CD4-positive, alpha-beta memory T cell (primary cell): ENCODE data around the gene MT1B. TPM values are rescaled to one million over a fixed set of nuclear protein-coding genes. Genes with fewer than 3 reads are reported as not detected.
A peak's percentile ranks its signal among the peaks of the same experiment; 100 is the strongest.

Experiments
- CTCF ChIA-PET: fragments of 350-600 bp; sonication (Branson Sonifier 250); formaldehyde crosslinking; loops from one replicate; lab custom pipeline; 2021; ENCODE audit warnings: inconsistent platforms; ENCODE audit not compliant: partially characterized antibody; lab: Charles Lee
- POLR2A ChIA-PET: fragments of 350-600 bp; sonication (Branson Sonifier 250); formaldehyde crosslinking; loops from one replicate; lab custom pipeline; 2021; ENCODE audit not compliant: partially characterized antibody; lab: Charles Lee
- DNase-seq, 5 donors: peaks; one replicate each; pipeline versions ENCODE4 v3.0.0 to v3.0.0-alpha.2; 2020 to 2022; ENCODE audit warnings: mixed read lengths in 1 of 5
- H3K27ac ChIP-seq: one replicate; pipeline ENCODE4 v1.7.0; 2013; ENCODE audit warnings: low read depth, low read length
- H3K27me3 ChIP-seq: 2 replicates; pipeline ENCODE4 v1.7.0; 2013; ENCODE audit warnings: mild to moderate bottlenecking, low read length, moderate library complexity; ENCODE audit not compliant: insufficient read depth
- H3K36me3 ChIP-seq: 2 replicates; pipeline ENCODE4 v1.7.0; 2013; ENCODE audit warnings: mild to moderate bottlenecking, low read length, moderate library complexity; ENCODE audit not compliant: insufficient read depth
- H3K4me1 ChIP-seq: 2 replicates; pipeline ENCODE4 v1.7.0; 2013; ENCODE audit warnings: mild to moderate bottlenecking, low read length, moderate library complexity; ENCODE audit not compliant: insufficient read depth
- H3K4me3 ChIP-seq, 2 donors: one replicate each; pipeline ENCODE4 v1.7.0; 2013; ENCODE audit warnings: low read length in 2 of 2, mild to moderate bottlenecking in 1 of 2
- H3K9me3 ChIP-seq, 2 donors: one replicate each; pipeline ENCODE4 v1.7.0; 2013; ENCODE audit warnings: low read length in 2 of 2, control low read depth in 1 of 2; ENCODE audit not compliant: control insufficient read depth in 1 of 2
- H3K27ac Mint-ChIP-seq, 7 donors: one replicate each; pipeline ENCODE4 v1.8.0; 2020 to 2021; ENCODE audit warnings: mixed read lengths in 7 of 7, mild to moderate bottlenecking in 6 of 7, inconsistent platforms in 3 of 7, moderate library complexity in 3 of 7
- H3K27me3 Mint-ChIP-seq, 2 donors: one replicate each; pipeline ENCODE4 v1.8.0; 2020 to 2021; ENCODE audit warnings: mixed read lengths in 2 of 2
- H3K36me3 Mint-ChIP-seq, 2 donors: one replicate each; pipeline ENCODE4 v1.8.0; 2020 to 2021; ENCODE audit warnings: mixed read lengths in 2 of 2, inconsistent platforms in 1 of 2, mild to moderate bottlenecking in 1 of 2
- H3K4me1 Mint-ChIP-seq, 4 donors: one replicate each; pipeline ENCODE4 v1.8.0; 2020 to 2021; ENCODE audit warnings: mixed read lengths in 4 of 4, mild to moderate bottlenecking in 1 of 4
- H3K4me3 Mint-ChIP-seq, 8 donors: one replicate each; pipeline ENCODE4 v1.8.0; 2020 to 2021; ENCODE audit warnings: mixed read lengths in 8 of 8, mild to moderate bottlenecking in 7 of 8, moderate library complexity in 6 of 8, inconsistent platforms in 3 of 8
- H3K9me3 Mint-ChIP-seq, 8 donors: one replicate each; pipeline ENCODE4 v1.8.0; 2020 to 2021; ENCODE audit warnings: mixed read lengths in 8 of 8, mild to moderate bottlenecking in 5 of 8, inconsistent platforms in 3 of 8, moderate library complexity in 1 of 8
- intact Hi-C: fragments of 100-400 bp; cut with micrococcal nuclease; formaldehyde crosslinking; loops from one replicate; pipeline ENCODE4 v1.15.1; 2023
- polyA plus RNA-seq, 2 donors: library from polyadenylated mRNA; unstranded; fragments of 300-500 nt; fragmentation: Illumina TruSeq; gene quantifications; one replicate each; pipeline ENCODE4 v1.2.3, GENCODE V29; 2021
- total RNA-seq, 2 experiments: library from RNA; stranded (reverse); gene quantifications; one replicate each; pipeline ENCODE4 v1.2.3, GENCODE V29; 2021

Gene MT1B
- total and polyA plus RNA-seq, 4 experiments from 2014 or later: not detected

DNA sequence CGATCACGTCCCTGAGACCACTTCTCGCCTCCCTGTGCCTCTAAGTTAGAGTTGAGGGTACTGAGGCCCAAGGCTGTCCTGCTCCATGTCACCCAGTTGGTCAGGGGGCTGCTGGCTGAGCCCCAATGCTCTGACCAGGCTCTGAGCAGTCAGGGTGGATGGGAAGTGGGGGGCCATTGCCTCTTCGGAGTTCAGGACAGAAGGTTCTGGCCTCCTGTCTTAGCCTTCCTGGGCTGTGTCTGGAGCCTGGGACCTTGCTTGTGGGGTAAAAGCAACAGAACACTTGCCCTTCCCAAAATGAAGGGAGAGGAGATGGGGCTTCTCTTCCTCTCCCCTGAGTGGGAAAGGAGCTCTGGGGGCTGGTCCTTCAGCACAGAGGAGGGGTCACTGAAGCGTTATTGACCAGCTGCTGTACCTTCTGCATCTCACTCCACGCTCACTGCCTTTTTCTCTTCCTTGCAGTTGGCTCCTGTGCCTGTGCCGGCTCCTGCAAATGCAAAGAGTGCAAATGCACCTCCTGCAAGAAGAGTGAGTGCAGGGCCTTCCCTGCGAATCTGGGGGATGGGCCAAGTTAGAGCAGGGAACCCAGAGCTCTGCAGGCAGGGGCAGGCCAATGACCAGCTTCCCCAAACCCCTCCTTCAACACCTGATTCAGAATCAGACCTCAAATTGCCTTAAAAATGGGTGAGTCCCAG lies 31.2 kb downstream of the MT1B start:
- Histone ChIP-seq H3K27ac (peak overlapping the region; percentile 74), H3K4me3 (peak overlapping the region; percentile 64 to 79), H3K9me3 (no peaks in the 10 kb centered on the region), H3K4me1 (peaks cover 22% of the 10 kb centered on the region), H3K27me3 (no peaks in the 10 kb centered on the region), H3K36me3 (no peaks in the 10 kb centered on the region)
- peak in 1 of 5 donors; percentile 10 for DNase-seq
- H3K27ac Mint-ChIP-seq: peak overlapping the region; percentile 94 to 99 (median 97)
- peaks cover 8 to 14% of the 10 kb centered on the region in 2 donors for H3K36me3 Mint-ChIP-seq
- peaks cover 13 to 31% (median 18%) of the 10 kb centered on the region in 4 donors for H3K4me1 Mint-ChIP-seq
- ChIA-PET POLR2A (interaction anchor here (0.6 to 2.9 kb wide), 13 partner anchors 9 to 498 kb away, joined by 3 to 30 read pairs (median 6); partner anchors contain the start of genes MT1F, MT1H and MT2A), CTCF (interaction anchor here (1.1 to 3.3 kb wide), 6 partner anchors 9 to 106 kb away, joined by 3 to 12 read pairs (median 6); no protein-coding TSS in a partner anchor)
- intact Hi-C loops: loop anchor here (1.0 to 5.0 kb wide), 6 partner anchors 19 to 231 kb away; partner anchors contain the start of genes MT2A, NUDT21, NUP93 and OGFOD1
- H3K27me3 Mint-ChIP-seq: no peaks in the 10 kb centered on the region
- peaks cover 0 to 4% (median 1%) of the 10 kb centered on the region in 8 donors for H3K9me3 Mint-ChIP-seq
- H3K4me3 Mint-ChIP-seq: peak overlapping the region; percentile 94 to 99 (median 96)

DNA sequence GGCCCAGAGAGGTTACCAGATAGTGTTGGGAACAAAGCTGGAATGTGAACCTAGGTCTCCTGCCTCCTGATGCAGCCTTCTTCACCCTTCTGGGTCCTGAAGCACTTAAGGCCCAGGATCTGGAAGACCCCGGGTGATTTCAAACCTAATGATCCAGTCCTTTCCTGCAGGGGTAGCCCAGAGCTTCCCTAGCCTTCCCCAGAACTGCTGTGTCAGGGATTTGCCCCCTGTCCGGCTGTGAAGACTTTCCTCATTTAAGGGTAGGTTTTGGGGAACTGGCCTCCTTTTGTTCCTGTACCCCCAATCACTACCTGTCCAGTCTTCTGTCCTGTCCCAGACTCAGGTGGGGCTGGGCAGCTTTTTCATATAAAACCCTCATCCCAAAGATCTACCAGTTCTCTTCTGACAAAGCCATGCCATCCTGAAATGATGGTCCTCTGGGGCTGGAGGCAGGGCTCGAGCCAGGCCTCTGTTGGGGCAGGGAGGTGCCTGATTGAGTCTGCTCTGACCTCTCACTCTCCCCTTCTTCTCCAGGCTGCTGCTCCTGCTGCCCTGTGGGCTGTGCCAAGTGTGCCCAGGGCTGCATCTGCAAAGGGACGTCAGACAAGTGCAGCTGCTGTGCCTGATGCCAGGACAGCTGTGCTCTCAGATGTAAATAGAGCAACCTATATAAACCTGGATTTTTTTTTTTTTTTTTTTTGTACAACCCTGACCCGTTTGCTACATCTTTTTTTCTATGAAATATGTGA lies 31.9 kb downstream of the MT1B start:
- no peaks in the 10 kb centered on the region for H3K9me3 ChIP-seq
- H3K27me3 Mint-ChIP-seq: no peaks in the 10 kb centered on the region
- H3K36me3 ChIP-seq: no peaks in the 10 kb centered on the region
- ChIA-PET POLR2A (interaction anchor here (0.6 to 2.9 kb wide), 9 partner anchors 12 to 497 kb away, joined by 3 to 30 read pairs (median 6); partner anchors contain the start of genes MT1F and MT2A), CTCF (interaction anchor here (1.0 to 3.3 kb wide), 8 partner anchors 18 to 107 kb away, joined by 3 to 12 read pairs (median 4); partner anchors contain the start of gene MT1E)
- intact Hi-C loops: loop anchor here (2.0 to 5.0 kb wide), 3 partner anchors 21 to 231 kb away; partner anchors contain the start of genes NUDT21 and OGFOD1
- H3K27ac ChIP-seq: no peak overlapping the region
- DNase-seq: no peak
- peaks cover 22% of the 10 kb centered on the region for H3K4me1 ChIP-seq
- peaks cover 8 to 14% of the 10 kb centered on the region in 2 donors for H3K36me3 Mint-ChIP-seq
- H3K27me3 ChIP-seq: no peaks in the 10 kb centered on the region
- peaks cover 0 to 4% (median 1%) of the 10 kb centered on the region in 8 donors for H3K9me3 Mint-ChIP-seq
- H3K4me1 Mint-ChIP-seq: peaks cover 13 to 31% (median 18%) of the 10 kb centered on the region in 4 donors
- peak overlapping the region; percentile 94 to 99 (median 96) for H3K4me3 Mint-ChIP-seq
- H3K4me3 ChIP-seq: peak overlapping the region; percentile 64 to 79
- H3K27ac Mint-ChIP-seq: peak overlapping the region in 6 of 7 donors; percentile 4 to 98 (median 26)

DNA sequence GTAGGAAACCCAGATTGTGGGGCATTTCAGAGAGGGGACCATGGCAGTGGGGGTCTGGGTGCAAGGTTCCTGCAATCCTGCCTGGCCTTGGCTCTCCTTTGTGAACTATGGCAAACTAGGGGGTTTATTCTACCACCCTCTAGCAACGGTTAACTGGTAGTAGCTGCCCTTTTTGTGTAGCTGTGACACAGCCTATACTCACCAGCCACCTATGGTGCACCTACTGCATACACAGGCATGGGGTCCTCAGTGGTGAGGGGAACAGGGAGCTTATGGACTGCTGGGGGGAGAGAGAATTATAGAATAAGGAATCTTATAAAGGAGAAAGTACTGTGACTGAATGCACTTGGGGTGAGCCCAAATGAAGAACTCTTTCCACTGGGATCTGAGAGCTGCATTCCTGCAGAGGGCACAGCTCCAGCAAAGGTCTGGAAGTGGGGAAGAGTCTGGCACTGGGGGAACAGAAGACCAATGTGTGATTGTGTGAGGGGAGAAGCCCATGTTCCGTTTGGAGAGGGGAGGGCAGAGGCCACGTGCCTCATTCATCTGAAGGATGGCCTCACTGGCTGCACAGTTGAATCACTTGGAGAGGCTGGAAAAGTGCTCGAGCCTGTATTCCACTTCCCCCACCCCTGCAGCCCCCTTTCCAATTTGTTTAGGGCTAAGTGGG lies 32.7 kb downstream of the MT1B start:
- peaks cover 0 to 4% (median 1%) of the 10 kb centered on the region in 8 donors for H3K9me3 Mint-ChIP-seq
- H3K4me3 Mint-ChIP-seq: peak overlapping the region in 5 of 8 donors; percentile 95 to 99 (median 96)
- CTCF ChIA-PET: interaction anchor here (1.0 to 3.3 kb wide), 5 partner anchors 17 to 108 kb away, joined by 3 to 12 read pairs (median 4); partner anchors contain the start of gene MT1E
- peaks cover 22% of the 10 kb centered on the region for H3K4me1 ChIP-seq
- peaks cover 8 to 14% of the 10 kb centered on the region in 2 donors for H3K36me3 Mint-ChIP-seq
- no peak overlapping the region for H3K27ac ChIP-seq
- POLR2A ChIA-PET: interaction anchor here (2.9 kb wide), 1 partner anchor 27 kb away, joined by 8 read pairs; the partner anchor contains the start of gene MT1F
- intact Hi-C loops: loop anchor here (5.0 kb wide), 1 partner anchor 232 kb away; the partner anchor contains the start of genes NUDT21 and OGFOD1
- peaks cover 13 to 31% (median 18%) of the 10 kb centered on the region in 4 donors for H3K4me1 Mint-ChIP-seq
- no peaks in the 10 kb centered on the region for H3K9me3 ChIP-seq
- H3K27me3 Mint-ChIP-seq: no peaks in the 10 kb centered on the region
- H3K4me3 ChIP-seq: no peak overlapping the region
- H3K27me3 ChIP-seq: no peaks in the 10 kb centered on the region
- DNase-seq: no peak
- peak overlapping the region in 1 of 7 donors; percentile 97 for H3K27ac Mint-ChIP-seq
- no peaks in the 10 kb centered on the region for H3K36me3 ChIP-seq

DNA sequence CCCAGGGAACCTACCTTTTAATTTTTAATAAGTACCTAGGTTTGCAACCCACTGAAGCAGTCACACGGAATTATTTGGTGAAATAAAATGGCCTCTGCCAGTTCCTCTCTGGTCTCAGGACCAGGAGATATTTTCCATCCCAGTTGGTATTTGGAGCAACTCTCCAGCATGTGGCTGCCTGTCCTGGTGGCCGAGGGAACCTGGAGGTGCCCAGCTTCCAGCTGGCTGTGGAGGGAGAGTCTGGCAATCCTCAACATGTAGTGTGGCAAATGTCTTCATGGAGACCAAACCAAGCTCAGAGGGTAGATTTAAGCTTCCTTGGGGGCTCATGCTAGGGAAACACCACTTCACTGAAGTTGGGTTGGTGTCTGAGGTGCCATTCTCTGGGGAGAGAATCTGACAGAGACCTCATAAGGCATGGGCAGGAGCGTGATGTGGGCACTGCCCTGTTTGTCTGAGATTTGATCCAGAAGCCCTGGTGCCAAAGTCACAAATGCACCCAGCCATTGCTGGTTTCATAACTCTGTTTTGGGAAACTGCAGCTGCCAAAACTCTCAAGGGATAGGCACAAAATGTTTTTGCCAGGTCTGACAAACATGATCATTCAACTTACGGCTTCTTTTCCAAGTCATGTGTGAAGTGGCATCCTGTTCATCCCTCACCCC lies 33.4 kb downstream of the MT1B start:
- no peak overlapping the region for H3K4me3 ChIP-seq
- H3K36me3 ChIP-seq: no peaks in the 10 kb centered on the region
- H3K4me3 Mint-ChIP-seq: peak overlapping the region in 1 of 8 donors; percentile 7
- ChIA-PET POLR2A (no interaction called here), CTCF (interaction anchor here (1.0 to 3.3 kb wide), 4 partner anchors 16 to 60 kb away, joined by 3 to 10 read pairs (median 4); partner anchors contain the start of gene MT1E)
- DNase-seq: no peak
- H3K4me1 ChIP-seq: peaks cover 22% of the 10 kb centered on the region
- peak overlapping the region in 1 of 7 donors; percentile 97 for H3K27ac Mint-ChIP-seq
- intact Hi-C loops: loop anchor here (5.0 kb wide), 1 partner anchor 233 kb away; the partner anchor contains the start of genes NUDT21 and OGFOD1
- no peaks in the 10 kb centered on the region for H3K27me3 ChIP-seq
- peaks cover 13 to 31% (median 18%) of the 10 kb centered on the region in 4 donors for H3K4me1 Mint-ChIP-seq
- H3K27me3 Mint-ChIP-seq: no peaks in the 10 kb centered on the region
- no peak overlapping the region for H3K27ac ChIP-seq
- H3K9me3 Mint-ChIP-seq: peaks cover 0 to 4% (median 1%) of the 10 kb centered on the region in 8 donors
- no peaks in the 10 kb centered on the region for H3K9me3 ChIP-seq
- peaks cover 8 to 14% of the 10 kb centered on the region in 2 donors for H3K36me3 Mint-ChIP-seq

DNA sequence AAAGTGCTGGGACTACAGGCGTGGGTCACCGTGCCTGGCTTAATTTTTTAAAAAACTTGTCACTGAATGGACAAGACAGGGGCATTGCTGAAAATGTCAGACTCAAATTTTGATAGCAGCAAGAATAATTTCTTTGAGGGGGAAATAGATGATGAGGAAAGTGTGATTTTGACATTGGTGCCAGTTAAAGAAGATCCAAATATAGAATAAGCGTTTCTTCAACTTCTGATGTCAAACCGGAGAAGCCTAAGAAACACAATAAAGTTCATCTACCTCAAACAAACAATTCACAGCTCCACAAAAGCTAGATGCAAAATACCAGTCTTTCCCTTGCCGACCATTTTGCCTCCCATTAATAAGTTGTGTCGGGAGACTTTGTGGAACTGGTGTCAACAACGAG lies 35.1 kb downstream of the MT1B start:
- CTCF ChIA-PET: interaction anchor here (1.3 kb wide), 2 partner anchors 15 to 86 kb away, joined by 4 read pairs; no protein-coding TSS in a partner anchor
- H3K36me3 Mint-ChIP-seq: peaks cover 7 to 14% of the 10 kb centered on the region in 2 donors
- intact Hi-C loops: no loop called here

DNA sequence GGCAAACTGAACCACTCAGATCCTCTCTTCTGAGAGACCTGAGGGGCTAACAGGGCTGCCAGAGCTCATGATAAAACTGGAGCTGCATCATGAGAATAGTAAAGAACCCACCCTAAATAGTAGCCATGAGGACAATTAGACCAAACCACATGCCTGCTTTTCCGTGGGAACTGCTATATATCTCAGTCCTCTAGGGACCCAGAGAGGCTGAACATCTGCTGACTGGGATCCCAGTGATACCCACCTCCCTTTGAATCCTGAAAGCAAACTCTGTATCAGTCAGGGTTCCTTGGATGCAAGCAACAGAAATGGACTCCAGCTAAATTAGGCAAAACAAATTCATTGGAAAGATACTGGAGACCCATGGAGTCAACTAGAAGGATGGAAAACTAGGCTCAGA lies 37.1 kb downstream of the MT1B start:
- intact Hi-C loops: no loop called here
- H3K4me3 Mint-ChIP-seq: peak overlapping the region in 1 of 8 donors; percentile 43
- peaks cover 2 to 7% (median 4%) of the 10 kb centered on the region in 4 donors for H3K4me1 Mint-ChIP-seq
- no peak overlapping the region for H3K27ac Mint-ChIP-seq
- no peaks in the 10 kb centered on the region for H3K9me3 ChIP-seq
- no peaks in the 10 kb centered on the region for H3K36me3 ChIP-seq
- no peak overlapping the region for H3K4me3 ChIP-seq
- ChIA-PET CTCF (interaction anchor here (1.2 kb wide), 1 partner anchor 13 kb away, joined by 9 read pairs; no protein-coding TSS in a partner anchor), POLR2A (no interaction called here)
- peaks cover 2% of the 10 kb centered on the region for H3K4me1 ChIP-seq
- peaks cover 2 to 14% of the 10 kb centered on the region in 2 donors for H3K36me3 Mint-ChIP-seq
- no peak overlapping the region for H3K27ac ChIP-seq
- H3K9me3 Mint-ChIP-seq: peaks cover 0 to 4% (median 1%) of the 10 kb centered on the region in 8 donors
- no peaks in the 10 kb centered on the region for H3K27me3 Mint-ChIP-seq
- no peaks in the 10 kb centered on the region for H3K27me3 ChIP-seq
- DNase-seq: no peak

More for the DNA sequence above, 35.1 kb downstream of the MT1B start:
- Mint-ChIP-seq H3K9me3 (peaks cover 0 to 4% (median 1%) of the 10 kb centered on the region in 8 donors), H3K27ac (no peak overlapping the region), H3K4me3 (no peak overlapping the region), H3K27me3 (no peaks in the 10 kb centered on the region), H3K4me1 (peaks cover 9 to 25% (median 14%) of the 10 kb centered on the region in 4 donors)
- DNase-seq: no peak
- Histone ChIP-seq H3K27me3 (no peaks in the 10 kb centered on the region), H3K36me3 (no peaks in the 10 kb centered on the region), H3K9me3 (no peaks in the 10 kb centered on the region), H3K4me1 (peaks cover 17% of the 10 kb centered on the region), H3K4me3 (no peak overlapping the region), H3K27ac (no peak overlapping the region)
- POLR2A ChIA-PET: interaction anchor here (1.0 kb wide), 1 partner anchor 11 kb away, joined by 3 read pairs; no protein-coding TSS in a partner anchor
